C4-2B (cell line): ENCODE measurements around the gene YEATS2.

Experiments used
- CTCF ChIP-seq: fragments of 450-650 bp; conservative IDR thresholded peaks from 2 replicates; pipeline ENCODE4 v1.5.1; 2017; ENCODE audit warnings: mild to moderate bottlenecking
- ZFX ChIP-seq: fragments of 450-650 bp; IDR thresholded peaks from 2 replicates; pipeline ENCODE4 v1.6.1; 2017

GRCh38 chr3:183810643-183811594, 113.3 kb downstream of the YEATS2 start:
- TF ChIP-seq CTCF (no peak), ZFX (no peak)
